Measurements from ENCODE around the gene NXPH3. TPM values are rescaled to one million over a fixed set of nuclear protein-coding genes. Genes with fewer than 3 reads are reported as not detected.

The NXPH3 gene
- total and polyA plus RNA-seq, 2 of the 13 experiments (the other 11 are each of a cell fraction or from before 2014, with no cell fraction given), result 0.04 to 0.58 TPM

GRCh38 chr17:49567871-49568694, 7.6 kb upstream of the NXPH3 start (continued):
- TF ChIP-seq THAP9 (CRISPR knock-in tag; IDR thresholded peaks at IDR 0.05; ENCODE audit: borderline replicate concordance), result peak; percentile 54; the same call in 1 of the 2 replicates
- TF ChIP-seq MAF1 (CRISPR knock-in tag; IDR thresholded peaks at IDR 0.05; ENCODE audit: borderline replicate concordance), result no peak
- TF ChIP-seq PCBP2 (optimal IDR thresholded peaks at IDR 0.05; ENCODE audit: low read depth, low read length, poor library complexity, severe bottlenecking), result no peak
- no peak for TF ChIP-seq ZNF276 (CRISPR knock-in tag; IDR thresholded peaks at IDR 0.05; ENCODE audit: low read depth)
- peak; percentile 29; the same call in 1 of the 2 replicates for TF ChIP-seq ZSCAN21 (CRISPR knock-in tag; IDR thresholded peaks at IDR 0.05; ENCODE audit: borderline replicate concordance)
- TF ChIP-seq ZNF12 (CRISPR knock-in tag; IDR thresholded peaks at IDR 0.05), result peak; percentile 76; the same call in 1 of the 2 replicates
- no peak for TF ChIP-seq ZXDC (CRISPR knock-in tag; IDR thresholded peaks at IDR 0.05)
- no peak for TF ChIP-seq ZNF264 (CRISPR knock-in tag; IDR thresholded peaks at IDR 0.05)
- 0 out of 2 replicates have a peak, but pooled peaks have one; percentile 9 for TF ChIP-seq ATF7-NPFF (CRISPR knock-in tag; IDR thresholded peaks at IDR 0.05; ENCODE audit: low read depth)
- TF ChIP-seq HNF4G (IDR thresholded peaks at IDR 0.05; ENCODE audit: borderline replicate concordance, low read depth, low read length), result peak; percentile 49; the same call in 1 of the 2 replicates
- TF ChIP-seq HNF4G (CRISPR knock-in tag; IDR thresholded peaks at IDR 0.05; ENCODE audit: borderline replicate concordance, low read depth), result peak; percentile 28; the same call in 1 of the 2 replicates
- no peak for TF ChIP-seq ZNF317 (CRISPR knock-in tag; IDR thresholded peaks at IDR 0.05)
- peak; percentile 78; the same call in 1 of the 2 replicates for TF ChIP-seq SMAD3 (CRISPR knock-in tag; IDR thresholded peaks at IDR 0.05)
- peak; percentile 63 for TF ChIP-seq KDM1A (CRISPR knock-in tag; IDR thresholded peaks at IDR 0.05)

All from HepG2 (cell line).